ENCODE measurements around the gene CTRB2.

DNA sequence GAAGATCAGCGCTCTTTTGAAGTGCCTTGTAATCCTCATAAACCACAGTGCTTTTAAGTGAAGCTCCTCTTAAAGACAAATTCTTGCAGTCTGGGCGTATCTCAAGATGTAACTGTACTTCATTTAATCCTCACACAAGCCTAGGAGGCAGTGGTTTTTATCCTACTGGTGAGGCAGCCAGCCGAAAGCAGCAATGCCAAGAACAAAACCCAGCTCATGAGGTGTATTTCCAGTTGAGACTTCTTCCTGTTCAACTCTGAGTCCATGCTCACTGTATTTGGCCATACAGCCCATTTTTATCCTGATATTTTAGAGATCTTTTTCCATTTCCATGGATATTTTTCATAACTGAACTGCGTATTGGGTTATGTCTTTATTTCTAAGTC, 13.7 kb downstream of the CTRB2 start:
- TF ChIP-seq, protein P1, sequence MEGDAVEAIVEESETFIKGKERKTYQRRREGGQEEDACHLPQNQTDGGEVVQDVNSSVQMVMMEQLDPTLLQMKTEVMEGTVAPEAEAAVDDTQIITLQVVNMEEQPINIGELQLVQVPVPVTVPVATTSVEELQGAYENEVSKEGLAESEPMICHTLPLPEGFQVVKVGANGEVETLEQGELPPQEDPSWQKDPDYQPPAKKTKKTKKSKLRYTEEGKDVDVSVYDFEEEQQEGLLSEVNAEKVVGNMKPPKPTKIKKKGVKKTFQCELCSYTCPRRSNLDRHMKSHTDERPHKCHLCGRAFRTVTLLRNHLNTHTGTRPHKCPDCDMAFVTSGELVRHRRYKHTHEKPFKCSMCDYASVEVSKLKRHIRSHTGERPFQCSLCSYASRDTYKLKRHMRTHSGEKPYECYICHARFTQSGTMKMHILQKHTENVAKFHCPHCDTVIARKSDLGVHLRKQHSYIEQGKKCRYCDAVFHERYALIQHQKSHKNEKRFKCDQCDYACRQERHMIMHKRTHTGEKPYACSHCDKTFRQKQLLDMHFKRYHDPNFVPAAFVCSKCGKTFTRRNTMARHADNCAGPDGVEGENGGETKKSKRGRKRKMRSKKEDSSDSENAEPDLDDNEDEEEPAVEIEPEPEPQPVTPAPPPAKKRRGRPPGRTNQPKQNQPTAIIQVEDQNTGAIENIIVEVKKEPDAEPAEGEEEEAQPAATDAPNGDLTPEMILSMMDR (IDR thresholded peaks at IDR 0.05 in 8 of 11, conservative IDR thresholded peaks at IDR 0.05 in 3 of 11): no peak
- no peak for TF ChIP-seq POLR2AphosphoS5 (IDR thresholded peaks at IDR 0.05)

All from spleen (tissue), 7 donors.